DND-41 (cell line): ENCODE data around the gene CERK.

Experiments used
- ATAC-seq: fragments of 200-7000 bp; cut with Tn5 transposase; 3 replicates; pipeline ENCODE4 v1.9.1; 2021; ENCODE audit warnings: low read depth; ENCODE audit not compliant: insufficient read depth
- DNase-seq: peaks from one replicate; pipeline ENCODE4 v3.0.0-alpha.2; 2020
- H2AFZ ChIP-seq: 2 replicates; pipeline ENCODE4 v1.6.0; 2012; ENCODE audit warnings: low read depth, low read length
- H3K27ac ChIP-seq: 2 replicates; pipeline ENCODE4 v1.5.1; 2012; ENCODE audit warnings: low read length, inconsistent platforms
- H3K27me3 ChIP-seq: fragments of 200-600 bp; sonication (generic); 2 replicates; pipeline ENCODE4 v1.6.0; 2012; ENCODE audit warnings: low read length, mild to moderate bottlenecking, inconsistent platforms; ENCODE audit not compliant: insufficient read depth, poor library complexity
- H3K36me3 ChIP-seq: 2 replicates; pipeline ENCODE4 v1.5.1; 2012; ENCODE audit warnings: low read length, inconsistent platforms; ENCODE audit not compliant: insufficient read depth
- H3K4me1 ChIP-seq: 2 replicates; pipeline ENCODE4 v1.5.1; 2012; ENCODE audit warnings: mild to moderate bottlenecking, low read length; ENCODE audit not compliant: insufficient read depth
- H3K4me2 ChIP-seq: 2 replicates; pipeline ENCODE4 v1.6.0; 2012; ENCODE audit warnings: mild to moderate bottlenecking, moderate library complexity, low read length, inconsistent platforms; ENCODE audit not compliant: insufficient read depth
- H3K4me3 ChIP-seq, 2 experiments: fragments of 200-600 bp in 1 of 2; shearing (Covaris generic) in 1 of 2; 2 replicates each; pipeline ENCODE4 v1.5.1; 2012 to 2016; ENCODE audit warnings: inconsistent platforms in 2 of 2, low read length in 2 of 2, mild to moderate bottlenecking in 2 of 2, low read depth in 1 of 2, moderate library complexity in 1 of 2
- H3K79me2 ChIP-seq: 2 replicates; pipeline ENCODE4 v1.6.0; 2012; ENCODE audit warnings: low read length, inconsistent platforms; ENCODE audit not compliant: insufficient read depth
- H3K9ac ChIP-seq: 2 replicates; pipeline ENCODE4 v1.6.0; 2012; ENCODE audit warnings: low read depth, mild to moderate bottlenecking, inconsistent platforms, low read length, moderate library complexity
- H3K9me3 ChIP-seq: 2 replicates; pipeline ENCODE4 v1.5.1; 2012; ENCODE audit warnings: low read length, moderate library complexity, mild to moderate bottlenecking, inconsistent platforms; ENCODE audit not compliant: insufficient read depth, severe bottlenecking
- H4K20me1 ChIP-seq: 2 replicates; pipeline ENCODE4 v1.6.0; 2012; ENCODE audit warnings: low read length; ENCODE audit not compliant: insufficient read depth
- CTCF ChIP-seq: IDR thresholded peaks from 2 replicates; pipeline ENCODE4 v1.5.1; 2012; ENCODE audit warnings: borderline replicate concordance, low read length, moderate library complexity, mild to moderate bottlenecking; ENCODE audit not compliant: poor library complexity, severe bottlenecking; ENCODE audit errors: extremely low read depth
- EZH2 ChIP-seq: IDR thresholded peaks from 3 replicates; pipeline ENCODE4 v1.6.1; 2012; ENCODE audit warnings: borderline replicate concordance, low read depth, mild to moderate bottlenecking, moderate library complexity, low read length, inconsistent platforms; ENCODE audit not compliant: severe bottlenecking

The CERK gene

GRCh38 chr22:46752286-46752987 lies 14.4 kb upstream of the CERK start:
- Histone ChIP-seq H2AFZ (no peak overlapping the region), H4K20me1 (no peaks in the 10 kb centered on the region), H3K4me1 (peaks cover 16% of the 10 kb centered on the region), H3K9me3 (peaks cover 13% of the 10 kb centered on the region), H3K36me3 (no peaks in the 10 kb centered on the region), H3K79me2 (no peaks in the 10 kb centered on the region), H3K27ac (no peak overlapping the region), H3K9ac (no peak overlapping the region), H3K4me3 (no peak overlapping the region), H3K27me3 (no peaks in the 10 kb centered on the region), H3K4me2 (no peak overlapping the region)
- no peak for DNase-seq
- no peak for TF ChIP-seq CTCF
- TF ChIP-seq EZH2, result no peak
- ATAC-seq, result no peak

GRCh38 chr22:46750863-46751443 lies 12.9 kb upstream of the CERK start:
- Histone ChIP-seq H3K36me3 (no peaks in the 10 kb centered on the region), H3K9me3 (peaks cover 5% of the 10 kb centered on the region), H3K27me3 (no peaks in the 10 kb centered on the region), H3K27ac (no peak overlapping the region), H3K4me3 (no peak overlapping the region), H4K20me1 (no peaks in the 10 kb centered on the region), H3K79me2 (no peaks in the 10 kb centered on the region), H3K9ac (no peak overlapping the region), H2AFZ (no peak overlapping the region), H3K4me1 (peaks cover 16% of the 10 kb centered on the region), H3K4me2 (no peak overlapping the region)
- TF ChIP-seq CTCF, result no peak
- no peak for TF ChIP-seq EZH2
- no peak for DNase-seq
- ATAC-seq, result no peak

- Histone ChIP-seq H3K4me1 (peaks cover 16% of the 10 kb centered on the region), H3K27ac (no peak overlapping the region; the same call in 1 of the 2 replicates), H3K36me3 (no peaks in the 10 kb centered on the region), H3K4me3 (no peak overlapping the region), H4K20me1 (no peaks in the 10 kb centered on the region), H2AFZ (no peak overlapping the region), H3K27me3 (no peaks in the 10 kb centered on the region), H3K9me3 (peaks cover 3% of the 10 kb centered on the region), H3K79me2 (no peaks in the 10 kb centered on the region), H3K4me2 (no peak overlapping the region), H3K9ac (no peak overlapping the region)
- DNase-seq (no peak), ATAC-seq (no peak)
- TF ChIP-seq CTCF, result no peak
- no peak for TF ChIP-seq EZH2
These were observed 12.4 kb upstream of the CERK start for GRCh38 chr22:46750530-46750800.
